IMR-90 (cell line): ENCODE data around the gene CD300C. TPM values are rescaled to one million over a fixed set of nuclear protein-coding genes. Genes with fewer than 3 reads are reported as not detected.

Source experiments
- ATAC-seq: fragments of 200-7000 bp; cut with Tn5 transposase; 2 replicates; pipeline ENCODE4 v1.9.1; 2020; ENCODE audit warnings: low read depth, mild to moderate bottlenecking, moderate library complexity
- BruUV-seq: library from RNA; stranded (reverse); fragments of 400-500 nt; replicated peaks from 2 replicates; lab custom pipeline; 2021; lab: Mats Ljungman, UMichigan
- CTCF ChIA-PET: fragments of 300-600 bp; formaldehyde crosslinking; extraction: SDS; loops from one replicate; lab custom pipeline; 2021; ENCODE audit warnings: antibody characterized with exemption; lab: Yijun Ruan, JAX
- POLR2A ChIA-PET: fragments of 300-600 bp; sonication (Branson Sonifier 250); formaldehyde crosslinking; loops from one replicate; lab custom pipeline; 2022; ENCODE audit warnings: antibody characterized with exemption; ENCODE audit not compliant: unreplicated experiment; lab: Charles Lee
- DNase-seq: peaks from one replicate; pipeline ENCODE4 v3.0.0; 2013
- H2AFZ ChIP-seq: replicated peaks from 2 replicates; pipeline ENCODE3; 2013; ENCODE audit warnings: low read length, mild to moderate bottlenecking; ENCODE audit not compliant: poor library complexity
- H2AK5ac ChIP-seq: 2 replicates; pipeline ENCODE4 v1.6.1; 2013; ENCODE audit warnings: low read depth, low read length, inconsistent platforms
- H2AK9ac ChIP-seq: replicated peaks from 2 replicates; pipeline ENCODE3; 2013; ENCODE audit warnings: mild to moderate bottlenecking, low read depth, low read length, moderate library complexity; ENCODE audit not compliant: poor library complexity
- H2BK120ac ChIP-seq: 2 replicates; pipeline ENCODE4 v1.6.1; 2013; ENCODE audit warnings: low read depth, low read length, inconsistent platforms
- H2BK15ac ChIP-seq: 3 replicates; pipeline ENCODE4 v1.6.1; 2013; ENCODE audit warnings: low read depth, low read length, inconsistent platforms
- H2BK20ac ChIP-seq: 2 replicates; pipeline ENCODE4 v1.6.1; 2013; ENCODE audit warnings: low read depth, mild to moderate bottlenecking, inconsistent platforms, low read length, moderate library complexity
- H2BK5ac ChIP-seq: 2 replicates; pipeline ENCODE4 v1.6.1; 2013; ENCODE audit warnings: mild to moderate bottlenecking, low read depth, low read length, inconsistent platforms; ENCODE audit not compliant: poor library complexity, severe bottlenecking
- H3K14ac ChIP-seq: replicated peaks from 2 replicates; pipeline ENCODE4 v1.6.1; 2013; ENCODE audit warnings: low read depth, low read length, inconsistent platforms
- H3K18ac ChIP-seq: 2 replicates; pipeline ENCODE4 v1.6.1; 2013; ENCODE audit warnings: low read depth, low read length, control low read depth
- H3K23ac ChIP-seq: 2 replicates; pipeline ENCODE4 v1.6.1; 2013; ENCODE audit warnings: low read depth, low read length, inconsistent platforms
- H3K27ac ChIP-seq: 2 replicates; pipeline ENCODE4 v1.5.1; 2013; ENCODE audit warnings: mild to moderate bottlenecking, control low read depth, low read length; ENCODE audit not compliant: insufficient read depth
- H3K27me3 ChIP-seq: 2 replicates; pipeline ENCODE4 v1.6.1; 2013; ENCODE audit warnings: low read length; ENCODE audit not compliant: control insufficient read depth, insufficient read depth
- H3K36me3 ChIP-seq: 2 replicates; pipeline ENCODE4 v1.6.1; 2013; ENCODE audit warnings: low read length, mixed read lengths; ENCODE audit not compliant: control insufficient read depth, insufficient read depth
- H3K4ac ChIP-seq: 2 replicates; pipeline ENCODE4 v1.6.1; 2013; ENCODE audit warnings: low read depth, low read length, inconsistent platforms
- H3K4me1 ChIP-seq: 2 replicates; pipeline ENCODE4 v1.6.1; 2013; ENCODE audit warnings: low read length, mixed read lengths; ENCODE audit not compliant: control insufficient read depth, insufficient read depth
- H3K4me2 ChIP-seq: 2 replicates; pipeline ENCODE4 v1.6.1; 2013; ENCODE audit warnings: low read depth, mild to moderate bottlenecking, control low read depth, low read length, moderate library complexity
- H3K4me3 ChIP-seq: 2 replicates; pipeline ENCODE4 v1.5.1; 2013; ENCODE audit warnings: low read depth, mild to moderate bottlenecking, control low read depth, low read length, moderate library complexity; ENCODE audit not compliant: insufficient read depth
- H3K56ac ChIP-seq: 2 replicates; pipeline ENCODE4 v1.6.1; 2013; ENCODE audit warnings: low read length, inconsistent platforms; ENCODE audit not compliant: insufficient read depth; ENCODE audit errors: extremely low read depth
- H3K79me1 ChIP-seq, 2 experiments: 2 replicates each; pipeline ENCODE4 v1.6.1; 2013; ENCODE audit warnings: low read length in 2 of 2, inconsistent platforms in 1 of 2, low read depth in 1 of 2
- H3K9ac ChIP-seq: 2 replicates; pipeline ENCODE4 v1.6.1; 2013; ENCODE audit warnings: low read depth, low read length, control low read depth
- H3K9me1 ChIP-seq: 2 replicates; pipeline ENCODE4 v1.6.1; 2013; ENCODE audit warnings: low read length, inconsistent platforms; ENCODE audit not compliant: insufficient read depth
- H3K9me3 ChIP-seq: 2 replicates; pipeline ENCODE4 v1.6.1; 2013; ENCODE audit warnings: low read length; ENCODE audit not compliant: control insufficient read depth, insufficient read depth
- H4K20me1 ChIP-seq: 2 replicates; pipeline ENCODE4 v1.6.1; 2013; ENCODE audit warnings: low read length, inconsistent platforms; ENCODE audit not compliant: insufficient read depth
- H4K5ac ChIP-seq: 2 replicates; pipeline ENCODE4 v1.6.1; 2013; ENCODE audit warnings: mild to moderate bottlenecking, low read depth, low read length, control low read depth
- H4K8ac ChIP-seq, 2 experiments: 2 replicates each; pipeline ENCODE4 v1.6.1; 2013; ENCODE audit warnings: low read depth in 2 of 2, low read length in 2 of 2, control low read depth in 1 of 2, inconsistent platforms in 1 of 2
- H4K91ac ChIP-seq: 2 replicates; pipeline ENCODE4 v1.6.1; 2013; ENCODE audit warnings: low read depth, low read length, inconsistent platforms; ENCODE audit not compliant: insufficient read depth
- BHLHE40 ChIP-seq: fragments of 150-350 bp; IDR thresholded peaks from 2 replicates; pipeline ENCODE4 v1.6.1; 2016; ENCODE audit warnings: mild to moderate bottlenecking, low read depth, low read length
- CEBPB ChIP-seq: IDR thresholded peaks from 2 replicates; pipeline ENCODE4 v1.6.1; 2012; ENCODE audit warnings: low read depth, low read length, improper control_type of control experiment
- CHD1 ChIP-seq: IDR thresholded peaks from 2 replicates; pipeline ENCODE4 v1.6.1; 2012; ENCODE audit warnings: low read depth, low read length, improper control_type of control experiment
- CTCF ChIP-seq: conservative IDR thresholded peaks from 2 replicates; pipeline ENCODE4 v1.5.1; 2012; ENCODE audit warnings: mild to moderate bottlenecking, low read depth, low read length, improper control_type of control experiment
- ELK1 ChIP-seq: fragments of 150-350 bp; IDR thresholded peaks from 2 replicates; pipeline ENCODE4 v1.6.1; 2016; ENCODE audit warnings: low read depth, mild to moderate bottlenecking, low read length, moderate library complexity, borderline replicate concordance
- FOS ChIP-seq: fragments of 150-350 bp; IDR thresholded peaks from 2 replicates; pipeline ENCODE4 v1.6.1; 2016; ENCODE audit warnings: low read depth, low read length
- MAFK ChIP-seq: IDR thresholded peaks from 2 replicates; pipeline ENCODE4 v1.6.1; 2012; ENCODE audit warnings: low read depth, low read length, improper control_type of control experiment
- MAZ ChIP-seq: IDR thresholded peaks from 2 replicates; pipeline ENCODE4 v1.6.1; 2012; ENCODE audit warnings: low read depth, mild to moderate bottlenecking, low read length, improper control_type of control experiment, moderate library complexity, borderline replicate concordance
- MXI1 ChIP-seq: IDR thresholded peaks from 2 replicates; pipeline ENCODE4 v1.6.1; 2012; ENCODE audit warnings: low read depth, mild to moderate bottlenecking, low read length, moderate library complexity, borderline replicate concordance
- NFE2L2 ChIP-seq: fragments of 150-350 bp; IDR thresholded peaks from 2 replicates; pipeline ENCODE4 v1.6.1; 2016; ENCODE audit warnings: low read depth, mild to moderate bottlenecking, low read length
- POLR2A ChIP-seq: IDR thresholded peaks from 2 replicates; pipeline ENCODE4 v1.6.1; 2012; ENCODE audit warnings: mild to moderate bottlenecking, low read depth, low read length
- RAD21 ChIP-seq: IDR thresholded peaks from 2 replicates; pipeline ENCODE4 v1.6.1; 2012; ENCODE audit warnings: low read length, improper control_type of control experiment
- RCOR1 ChIP-seq: IDR thresholded peaks from 2 replicates; pipeline ENCODE4 v1.6.1; 2012; ENCODE audit warnings: mild to moderate bottlenecking, low read length, improper control_type of control experiment; ENCODE audit not compliant: insufficient replicate concordance
- RFX5 ChIP-seq: IDR thresholded peaks from 2 replicates; pipeline ENCODE4 v1.8.0; 2012; ENCODE audit warnings: low read depth, mild to moderate bottlenecking, low read length, moderate library complexity
- SMC3 ChIP-seq: fragments of 150-350 bp; IDR thresholded peaks from 2 replicates; pipeline ENCODE4 v1.6.1; 2016; ENCODE audit warnings: low read depth, mild to moderate bottlenecking, antibody characterized with exemption, low read length, moderate library complexity
- USF2 ChIP-seq: fragments of 150-350 bp; IDR thresholded peaks from 2 replicates; pipeline ENCODE4 v1.6.1; 2017; ENCODE audit warnings: mild to moderate bottlenecking, antibody characterized with exemption, low read length, low read depth
- WGBS, 2 experiments: methylation state at CpG; one replicate each; pipeline versions ENCODE4 v1.1.5 to v1.1.7; 2013; ENCODE audit warnings: missing lambda C conversion rate in 2 of 2; ENCODE audit not compliant: insufficient read length in 1 of 2; ENCODE audit errors: extremely low coverage in 2 of 2; 5-methylcytosine and 5-hydroxymethylcytosine counted together
- dilution Hi-C: fragments of 300-500 bp; cut with HindIII; formaldehyde crosslinking; loops from one replicate; pipeline ENCODE4 v1.14.3; 2018; ENCODE audit warnings: low sequenced_read_pairs; ENCODE audit not compliant: unreplicated experiment
- in situ Hi-C: fragments of 300-500 bp; cut with MboI; formaldehyde crosslinking; loops from 3 replicates; pipeline ENCODE4 v1.14.3; 2019; ENCODE audit warnings: low sequenced_read_pairs, inconsistent platforms, mixed read lengths
- intact Hi-C: fragments of 100-400 bp; cut with micrococcal nuclease; formaldehyde crosslinking; loops from 2 replicates; pipeline ENCODE4 v1.10.0; 2022
- polyA plus RNA-seq, 3 experiments: library from polyadenylated mRNA; depleted of rRNA; stranded (reverse); fragments of >200 nt; gene quantifications; 2 replicates each; pipeline ENCODE4 v1.2.3, GENCODE V29; 2012; ENCODE audit warnings: low replicate concordance in 1 of 3
- total RNA-seq: library from RNA; depleted of rRNA; stranded (reverse); fragments of >200 nt; gene quantifications from 2 replicates; pipeline ENCODE4 v1.2.3, GENCODE V29; 2012

The CD300C gene
- total and polyA plus RNA-seq, 2 of the 4 experiments (the other 2 are of a cell fraction) = not detected

GRCh38 chr17:74493331-74493833 is 52.5 kb downstream of the CD300C start:
- peak; percentile 45 for DNase-seq

More at GRCh38 chr17:74493331-74493833, 52.5 kb downstream of the CD300C start:
- Histone ChIP-seq H4K5ac (no peak overlapping the region), H3K27me3 (no peaks in the 10 kb centered on the region), H2BK20ac (no peak overlapping the region), H2AFZ (no peak overlapping the region), H3K9me1 (no peaks in the 10 kb centered on the region), H3K4me2 (no peak overlapping the region), H2BK120ac (no peak overlapping the region), H3K36me3 (no peaks in the 10 kb centered on the region), H4K91ac (no peak overlapping the region), H2BK5ac (no peak overlapping the region), H3K27ac (no peak overlapping the region), H4K20me1 (no peaks in the 10 kb centered on the region), H3K56ac (no peak overlapping the region), H3K4ac (no peak overlapping the region), H3K4me1 (no peaks in the 10 kb centered on the region), H4K8ac (no peak overlapping the region), H3K23ac (no peak overlapping the region), H2AK9ac (no peak overlapping the region), H3K9me3 (no peaks in the 10 kb centered on the region), H3K9ac (no peak overlapping the region), H2AK5ac (no peak overlapping the region), H2BK15ac (no peak overlapping the region), H3K14ac (no peak overlapping the region), H3K18ac (no peak overlapping the region), H3K4me3 (no peak overlapping the region), H3K79me1 (no peaks in the 10 kb centered on the region)
- dilution Hi-C loops (no loop called here), intact Hi-C loops (no loop called here), in situ Hi-C loops (no loop called here)
- ChIA-PET CTCF (no interaction called here), POLR2A (no interaction called here)
- no CpG with 5 or more reads among the region's 11 CpGs for WGBS, 2 experiments
- TF ChIP-seq MAFK (no peak), NFE2L2 (no peak), FOS (no peak), USF2 (no peak), BHLHE40 (no peak), CEBPB (no peak), RAD21 (peak; percentile 60), SMC3 (peak; percentile 35), MXI1 (no peak), RCOR1 (no peak), RFX5 (no peak), MAZ (no peak), ELK1 (no peak), CHD1 (no peak), POLR2A (no peak), CTCF (peak; percentile 61)
- ATAC-seq = peak; percentile 90
- no TSS peak for BruUV-seq
